Measurements from ENCODE around the gene ASCL5. TPM values are rescaled to one million over a fixed set of nuclear protein-coding genes. Genes with fewer than 3 reads are reported as not detected.

Gene ASCL5
- total and polyA plus RNA-seq, 8 donors = 0.10 to 0.19 (median 0.18) TPM; not detected in 5

DNA sequence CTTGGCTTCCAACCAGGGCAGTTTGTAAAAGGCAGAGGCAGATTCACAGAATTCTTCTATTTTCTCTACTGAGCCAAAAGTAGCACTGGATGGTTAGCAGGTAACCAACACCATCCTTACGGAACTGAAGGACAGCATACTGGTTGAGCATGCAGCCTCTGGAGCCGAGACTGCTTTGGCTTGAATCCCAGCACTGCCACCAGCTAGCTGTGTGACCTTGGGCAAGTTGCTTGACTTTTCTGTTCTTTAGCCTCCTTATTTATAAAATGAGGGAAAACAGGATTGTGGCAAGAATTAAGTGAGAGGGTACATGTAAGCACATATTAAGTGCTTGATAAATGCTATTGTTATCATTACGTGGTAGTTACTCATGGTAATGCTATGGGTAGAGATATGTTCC, 34.2 kb downstream of the ASCL5 start:
- no peaks in the 10 kb centered on the region for H3K9me3 ChIP-seq
- no peaks in the 10 kb centered on the region for H3K27me3 ChIP-seq
- no peaks in the 10 kb centered on the region for H3K36me3 ChIP-seq
- WGBS, 5 donors = 65 to 90% (median 83%) methylated on average over 3 of the region's 3 CpGs
- intact Hi-C loops (cut with DNase I; ENCODE audit: low total_unique reads) = no loop called here
- no peak for DNase-seq
- TF ChIP-seq CTCF (IDR thresholded peaks at IDR 0.05) (no peak), EP300 (IDR thresholded peaks at IDR 0.05) (no peak), POLR2A (IDR thresholded peaks at IDR 0.05) (no peak), POLR2AphosphoS5 (IDR thresholded peaks at IDR 0.05) (no peak)
- H3K27ac ChIP-seq = no peak overlapping the region
- no peak overlapping the region for H3K4me3 ChIP-seq
- no peaks in the 10 kb centered on the region for H3K4me1 ChIP-seq

GRCh38 chr1:201091256-201091655, 35.7 kb downstream of the ASCL5 start:
- WGBS, 5 donors = 79 to 90% (median 85%) methylated on average over 4 of the region's 4 CpGs
- intact Hi-C loops (cut with DNase I; ENCODE audit: low total_unique reads) = no loop called here
- no peak for DNase-seq
- Histone ChIP-seq H3K9me3 (no peaks in the 10 kb centered on the region), H3K27me3 (no peaks in the 10 kb centered on the region), H3K4me1 (no peaks in the 10 kb centered on the region), H3K4me3 (no peak overlapping the region), H3K36me3 (no peaks in the 10 kb centered on the region), H3K27ac (no peak overlapping the region)
- TF ChIP-seq POLR2A (IDR thresholded peaks at IDR 0.05) (no peak), POLR2AphosphoS5 (IDR thresholded peaks at IDR 0.05) (no peak), CTCF (IDR thresholded peaks at IDR 0.05) (no peak), EP300 (IDR thresholded peaks at IDR 0.05) (no peak)

- WGBS, 5 donors = 64 to 88% (median 84%) methylated on average over 4 of the region's 4 CpGs
- no peak for DNase-seq
- Histone ChIP-seq H3K4me1 (no peaks in the 10 kb centered on the region), H3K27ac (no peak overlapping the region), H3K9me3 (no peaks in the 10 kb centered on the region), H3K4me3 (no peak overlapping the region), H3K36me3 (no peaks in the 10 kb centered on the region), H3K27me3 (peaks cover 0 to 1% (median 0%) of the 10 kb centered on the region in 3 donors)
- intact Hi-C loops (cut with DNase I; ENCODE audit: low total_unique reads) = no loop called here
- no peak for TF ChIP-seq POLR2AphosphoS5 (IDR thresholded peaks at IDR 0.05)
- TF ChIP-seq POLR2A (IDR thresholded peaks at IDR 0.05) = no peak
- TF ChIP-seq EP300 (IDR thresholded peaks at IDR 0.05) = no peak
- no peak for TF ChIP-seq CTCF (IDR thresholded peaks at IDR 0.05)
These were observed 36.4 kb downstream of the ASCL5 start for GRCh38 chr1:201090541-201090940.

- intact Hi-C loops (cut with DNase I; ENCODE audit: low total_unique reads) = no loop called here
- no peak for DNase-seq
- no peaks in the 10 kb centered on the region for H3K9me3 ChIP-seq
- peaks cover 0 to 10% (median 0%) of the 10 kb centered on the region in 3 donors for H3K27me3 ChIP-seq
- H3K36me3 ChIP-seq = no peaks in the 10 kb centered on the region
- H3K27ac ChIP-seq = no peak overlapping the region
- H3K4me3 ChIP-seq = no peak overlapping the region
- no peak for TF ChIP-seq EP300 (IDR thresholded peaks at IDR 0.05)
- TF ChIP-seq POLR2A (IDR thresholded peaks at IDR 0.05) = no peak
- TF ChIP-seq POLR2AphosphoS5 (IDR thresholded peaks at IDR 0.05) = no peak
- TF ChIP-seq CTCF (IDR thresholded peaks at IDR 0.05) = no peak
- H3K4me1 ChIP-seq = no peaks in the 10 kb centered on the region
- WGBS, 5 donors = 79 to 87% (median 84%) methylated on average over 5 of the region's 5 CpGs
These were observed 37.4 kb downstream of the ASCL5 start for GRCh38 chr1:201089596-201089995.
